HCT116 (cell line): ENCODE data around the gene SEBOX. TPM values are rescaled to one million over a fixed set of nuclear protein-coding genes. Genes with fewer than 3 reads are reported as not detected.

Experiments
- ATAC-seq: fragments of 200-7000 bp; cut with Tn5 transposase; 2 replicates; pipeline ENCODE4 v1.9.1; 2020; ENCODE audit warnings: mild to moderate bottlenecking, moderate library complexity
- BruUV-seq: library from RNA; stranded (reverse); fragments of 400-500 nt; replicated peaks from 2 replicates; lab custom pipeline; 2021; lab: Mats Ljungman, UMichigan
- CTCF ChIA-PET: fragments of 300-600 bp; sonication (Branson Sonifier 250); formaldehyde crosslinking; loops from one replicate; lab custom pipeline; 2021; ENCODE audit warnings: antibody characterized with exemption; lab: Charles Lee
- POLR2A ChIA-PET: fragments of 300-600, 350-600 bp; sonication (Branson Sonifier 250); formaldehyde crosslinking; loops from one replicate; lab custom pipeline; 2021; ENCODE audit warnings: antibody characterized with exemption; lab: Charles Lee
- RAD21 ChIA-PET, 2 experiments: fragments of 300-600 bp; sonication (Branson Sonifier 250); formaldehyde crosslinking; loops; one replicate each; lab custom pipeline; 2023; ENCODE audit warnings: low total read pairs in 2 of 2; ENCODE audit not compliant: uncharacterized antibody in 2 of 2, unreplicated experiment in 2 of 2, low non-redundant PET in 1 of 2; lab: Charles Lee
- DNase-seq: peaks from one replicate; pipeline ENCODE4 v3.0.0-alpha.2; 2010; ENCODE audit warnings: low read depth, low spot score
- H2AFZ ChIP-seq: fragments of 200-600 bp; shearing (Covaris generic), sonication (generic); 2 replicates; pipeline ENCODE4 v1.6.1; 2017; ENCODE audit warnings: low read depth, mixed run types, mixed read lengths, antibody characterized with exemption, low read length; ENCODE audit not compliant: poor library complexity, severe bottlenecking
- H3K27ac ChIP-seq: 2 replicates; pipeline ENCODE4 v1.5.1; 2012; ENCODE audit warnings: low read depth, low read length
- H3K27me3 ChIP-seq: fragments of 200-600 bp; sonication (generic); 2 replicates; pipeline ENCODE4 v1.6.1; 2016; ENCODE audit warnings: mixed run types, low read length, mixed read lengths; ENCODE audit not compliant: insufficient read depth
- H3K36me3 ChIP-seq, 2 experiments: fragments of 200-500 bp in 1 of 2; fragments of 200-600 bp in 1 of 2; sonication (Bioruptor generic) in 1 of 2; sonication (generic) in 1 of 2; 2 replicates each; pipeline versions ENCODE4 v1.5.1 to v1.6.1; 2014 to 2016; ENCODE audit warnings: low read length in 2 of 2, inconsistent platforms in 1 of 2, mixed read lengths in 1 of 2, mixed run types in 1 of 2; ENCODE audit not compliant: insufficient read depth in 2 of 2, control insufficient read depth in 1 of 2
- H3K4me1 ChIP-seq, 2 experiments: fragments of 200-600 bp in 1 of 2; sonication (generic) in 1 of 2; 2 replicates each; pipeline versions ENCODE4 v1.5.1 to v1.6.1; 2012 to 2017; ENCODE audit warnings: low read length in 2 of 2, inconsistent platforms in 1 of 2, mild to moderate bottlenecking in 1 of 2, mixed read lengths in 1 of 2, mixed run types in 1 of 2, moderate library complexity in 1 of 2; ENCODE audit not compliant: insufficient read depth in 2 of 2, control insufficient read depth in 1 of 2
- H3K4me2 ChIP-seq: fragments of 200-600 bp; sonication (generic); 2 replicates; pipeline ENCODE4 v1.6.1; 2017; ENCODE audit warnings: mixed run types, low read length, mixed read lengths
- H3K4me3 ChIP-seq, 2 experiments: fragments of 200-600 bp in 1 of 2; sonication (generic) in 1 of 2; replicated peaks in 1 of 2; 2 replicates each; pipeline ENCODE4 v1.5.1; 2011 to 2016; ENCODE audit warnings: low read length in 2 of 2, control low read depth in 1 of 2, low read depth in 1 of 2, mild to moderate bottlenecking in 1 of 2, mixed read lengths in 1 of 2, mixed run types in 1 of 2
- H3K79me2 ChIP-seq: fragments of 200-600 bp; sonication (generic); 2 replicates; pipeline ENCODE4 v1.6.1; 2017; ENCODE audit warnings: mild to moderate bottlenecking, mixed run types, low read length, moderate library complexity, mixed read lengths; ENCODE audit not compliant: insufficient read depth
- H3K9ac ChIP-seq: fragments of 200-600 bp; sonication (generic); 2 replicates; pipeline ENCODE4 v1.6.1; 2016; ENCODE audit warnings: low read length, mixed read lengths
- H3K9me2 ChIP-seq: fragments of 200-600 bp; sonication (generic), shearing (Covaris generic); 2 replicates; pipeline ENCODE4 v1.6.1; 2017; ENCODE audit warnings: mixed run types, mild to moderate bottlenecking, moderate library complexity; ENCODE audit not compliant: insufficient read depth
- H3K9me3 ChIP-seq, 2 experiments: fragments of 200-500 bp in 1 of 2; fragments of 200-600 bp in 1 of 2; sonication (Bioruptor generic) in 1 of 2; sonication (generic) in 1 of 2; 2 replicates each; pipeline ENCODE4 v1.6.1; 2014 to 2017; ENCODE audit warnings: low read length in 2 of 2, mixed read lengths in 2 of 2, inconsistent platforms in 1 of 2, low read depth in 1 of 2, mild to moderate bottlenecking in 1 of 2, mixed run types in 1 of 2, moderate library complexity in 1 of 2; ENCODE audit not compliant: control insufficient read depth in 1 of 2, insufficient read depth in 1 of 2
- H4K20me1 ChIP-seq: fragments of 200-600 bp; sonication (generic), shearing (Covaris generic); 2 replicates; pipeline ENCODE4 v1.6.1; 2017; ENCODE audit warnings: mixed run types, mild to moderate bottlenecking, moderate library complexity; ENCODE audit not compliant: insufficient read depth
- CBX3 ChIP-seq: IDR thresholded peaks from 2 replicates; pipeline ENCODE4 v1.6.1; 2012; ENCODE audit warnings: low read depth
- CEBPB ChIP-seq: IDR thresholded peaks from 2 replicates; pipeline ENCODE4 v1.6.1; 2012; ENCODE audit warnings: low read depth
- CTCF ChIP-seq, 3 experiments: fragments of 200-600 bp in 1 of 3; sonication (generic) in 1 of 3; IDR thresholded peaks in 2 of 3; conservative IDR thresholded peaks in 1 of 3; 2 replicates each; pipeline ENCODE4 v1.5.1; 2012 to 2017; ENCODE audit warnings: low read depth in 2 of 3, low read length in 2 of 3, antibody characterized with exemption in 1 of 3, borderline replicate concordance in 1 of 3, control low read depth in 1 of 3, mild to moderate bottlenecking in 1 of 3, mixed read lengths in 1 of 3, mixed run types in 1 of 3, moderate library complexity in 1 of 3; ENCODE audit not compliant: insufficient read depth in 1 of 3
- EGR1 ChIP-seq: IDR thresholded peaks from 2 replicates; pipeline ENCODE4 v1.6.1; 2012; ENCODE audit warnings: low read depth
- ELF1 ChIP-seq: IDR thresholded peaks from 2 replicates; pipeline ENCODE4 v1.6.1; 2012; ENCODE audit warnings: low read depth, borderline replicate concordance
- EZH2 ChIP-seq: fragments of 200-600 bp; sonication (generic); IDR thresholded peaks from 2 replicates; pipeline ENCODE4 v1.6.1; 2017; ENCODE audit warnings: antibody characterized with exemption, mixed run types
- FOSL1 ChIP-seq: IDR thresholded peaks from 2 replicates; pipeline ENCODE4 v1.6.1; 2012; ENCODE audit warnings: low read depth
- POLR2A ChIP-seq: IDR thresholded peaks from 2 replicates; pipeline ENCODE4 v1.7.0; 2011; ENCODE audit warnings: borderline replicate concordance; ENCODE audit not compliant: insufficient read depth, insufficient read length; ENCODE audit errors: extremely low read depth
- RAD21 ChIP-seq: IDR thresholded peaks from 2 replicates; pipeline ENCODE4 v1.6.1; 2012; ENCODE audit warnings: low read depth, mild to moderate bottlenecking
- SIN3A ChIP-seq: IDR thresholded peaks from 2 replicates; pipeline ENCODE4 v1.6.1; 2012; ENCODE audit warnings: low read depth
- SP1 ChIP-seq: IDR thresholded peaks from 2 replicates; pipeline ENCODE4 v1.6.1; 2012; ENCODE audit warnings: low read depth
- SRF ChIP-seq: IDR thresholded peaks from 2 replicates; pipeline ENCODE4 v1.6.1; 2012; ENCODE audit warnings: low read depth
- TCF7L2 ChIP-seq: IDR thresholded peaks from 2 replicates; pipeline ENCODE4 v1.7.0; 2011; ENCODE audit warnings: borderline replicate concordance, inconsistent platforms; ENCODE audit not compliant: insufficient read depth, insufficient read length; ENCODE audit errors: extremely low read depth
- YY1 ChIP-seq: IDR thresholded peaks from 2 replicates; pipeline ENCODE4 v1.6.1; 2011; ENCODE audit warnings: low read length, low read depth, moderate library complexity, mild to moderate bottlenecking; ENCODE audit not compliant: insufficient replicate concordance; ENCODE audit errors: extremely low read depth
- ZBTB33 ChIP-seq: IDR thresholded peaks from 2 replicates; pipeline ENCODE4 v1.6.1; 2011; ENCODE audit warnings: mild to moderate bottlenecking, low read length, moderate library complexity; ENCODE audit not compliant: insufficient replicate concordance; ENCODE audit errors: extremely low read depth
- ZFX ChIP-seq: fragments of 450-650 bp; IDR thresholded peaks from 2 replicates; pipeline ENCODE4 v1.6.1; 2017
- intact Hi-C: fragments of 100-400 bp; cut with micrococcal nuclease; formaldehyde crosslinking; loops from 2 replicates; pipeline ENCODE4 v1.10.0; 2022
- total RNA-seq: library from RNA; stranded (reverse); gene quantifications from one replicate; pipeline ENCODE4 v1.2.1, GENCODE V29; 2021; ENCODE audit not compliant: unreplicated experiment
- TF ChIP-seq, protein P1 (sequence below): IDR thresholded peaks from 2 replicates; pipeline ENCODE4 v1.6.1; 2012
- TF ChIP-seq, protein P2 (sequence below): IDR thresholded peaks from 2 replicates; pipeline ENCODE4 v1.6.1; 2012; ENCODE audit warnings: low read depth

SEBOX gene
- total RNA-seq, 1 experiment from 2014 or later: not detected

GRCh38 chr17:28357061-28357900 is 7.7 kb downstream of the SEBOX start, which contains the start of gene POLDIP2:
POLDIP2 (minus strand) TSS chr17:28357527; CDS start chr17:28357448, 79 bp downstream.
- no peak within 1 kb of the TSS for H2AFZ ChIP-seq
- no TSS peak for BruUV-seq
- H3K27ac ChIP-seq: peak within 1 kb of the TSS; percentile 83
- DNase-seq: peak; percentile 79
- POLR2A ChIA-PET: interaction anchor here (0.6 to 4.4 kb wide), 6 partner anchors 10 to 59 kb away, joined by 3 to 26 read pairs (median 4); partner anchors contain the start of genes IFT20, TNFAIP1 and VTN
- H3K27me3 ChIP-seq: no peaks in the 10 kb centered on the region
- H3K36me3 ChIP-seq: peaks cover 28 to 38% of the 10 kb centered on the region in 2 experiments
- H4K20me1 ChIP-seq: no peaks in the 10 kb centered on the region
- ATAC-seq: peak; percentile 98
- no peaks in the 10 kb centered on the region for H3K9me3 ChIP-seq
- peak within 1 kb of the TSS; percentile 99 for H3K9ac ChIP-seq
- RAD21 ChIA-PET: interaction anchor here (0.9 to 2.4 kb wide), 2 partner anchors 22 kb away, joined by 3 to 9 read pairs; partner anchors contain the start of genes IFT20 (in 2 of the 2) and TNFAIP1 (in 2 of the 2)
- H3K4me3 ChIP-seq: peak within 1 kb of the TSS; percentile 72 to 93
- intact Hi-C loops: no loop called here
- peak within 1 kb of the TSS; percentile 74 for H3K4me2 ChIP-seq
- H3K4me1 ChIP-seq: peaks cover 16 to 18% of the 10 kb centered on the region in 2 experiments; a peak in 3 of 4 replicates
- CTCF ChIA-PET: interaction anchor here (1.1 to 1.6 kb wide), 2 partner anchors 22 to 60 kb away, joined by 5 to 6 read pairs; partner anchors contain the start of genes IFT20 and TNFAIP1
- peaks cover 46% of the 10 kb centered on the region for H3K79me2 ChIP-seq
- H3K9me2 ChIP-seq: no peaks in the 10 kb centered on the region
- no peak for TF ChIP-seq CTCF (IDR thresholded peaks at IDR 0.05 in 2 of 3, conservative IDR thresholded peaks at IDR 0.05 in 1 of 3; ENCODE audit: borderline replicate concordance in 1 of 3, insufficient read depth in 1 of 3, low read depth in 2 of 3, low read length in 2 of 3)
- no peak for TF ChIP-seq EZH2
- no peak for TF ChIP-seq FOSL1
- peak; percentile 92 for TF ChIP-seq YY1
- no peak for TF ChIP-seq CEBPB
- peak; percentile 92 for TF ChIP-seq ZFX
- TF ChIP-seq CBX3: peak; percentile 43
- TF ChIP-seq, protein P1, sequence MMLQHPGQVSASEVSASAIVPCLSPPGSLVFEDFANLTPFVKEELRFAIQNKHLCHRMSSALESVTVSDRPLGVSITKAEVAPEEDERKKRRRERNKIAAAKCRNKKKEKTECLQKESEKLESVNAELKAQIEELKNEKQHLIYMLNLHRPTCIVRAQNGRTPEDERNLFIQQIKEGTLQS: no peak
- TF ChIP-seq EGR1: peak; percentile 46
- TF ChIP-seq, protein P2, sequence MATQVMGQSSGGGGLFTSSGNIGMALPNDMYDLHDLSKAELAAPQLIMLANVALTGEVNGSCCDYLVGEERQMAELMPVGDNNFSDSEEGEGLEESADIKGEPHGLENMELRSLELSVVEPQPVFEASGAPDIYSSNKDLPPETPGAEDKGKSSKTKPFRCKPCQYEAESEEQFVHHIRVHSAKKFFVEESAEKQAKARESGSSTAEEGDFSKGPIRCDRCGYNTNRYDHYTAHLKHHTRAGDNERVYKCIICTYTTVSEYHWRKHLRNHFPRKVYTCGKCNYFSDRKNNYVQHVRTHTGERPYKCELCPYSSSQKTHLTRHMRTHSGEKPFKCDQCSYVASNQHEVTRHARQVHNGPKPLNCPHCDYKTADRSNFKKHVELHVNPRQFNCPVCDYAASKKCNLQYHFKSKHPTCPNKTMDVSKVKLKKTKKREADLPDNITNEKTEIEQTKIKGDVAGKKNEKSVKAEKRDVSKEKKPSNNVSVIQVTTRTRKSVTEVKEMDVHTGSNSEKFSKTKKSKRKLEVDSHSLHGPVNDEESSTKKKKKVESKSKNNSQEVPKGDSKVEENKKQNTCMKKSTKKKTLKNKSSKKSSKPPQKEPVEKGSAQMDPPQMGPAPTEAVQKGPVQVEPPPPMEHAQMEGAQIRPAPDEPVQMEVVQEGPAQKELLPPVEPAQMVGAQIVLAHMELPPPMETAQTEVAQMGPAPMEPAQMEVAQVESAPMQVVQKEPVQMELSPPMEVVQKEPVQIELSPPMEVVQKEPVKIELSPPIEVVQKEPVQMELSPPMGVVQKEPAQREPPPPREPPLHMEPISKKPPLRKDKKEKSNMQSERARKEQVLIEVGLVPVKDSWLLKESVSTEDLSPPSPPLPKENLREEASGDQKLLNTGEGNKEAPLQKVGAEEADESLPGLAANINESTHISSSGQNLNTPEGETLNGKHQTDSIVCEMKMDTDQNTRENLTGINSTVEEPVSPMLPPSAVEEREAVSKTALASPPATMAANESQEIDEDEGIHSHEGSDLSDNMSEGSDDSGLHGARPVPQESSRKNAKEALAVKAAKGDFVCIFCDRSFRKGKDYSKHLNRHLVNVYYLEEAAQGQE: no peak
- peak; percentile 76 for TF ChIP-seq SIN3A
- peak; percentile 87 for TF ChIP-seq ELF1
- peak; percentile 91 for TF ChIP-seq SRF
- TF ChIP-seq POLR2A: peak; percentile 79
- TF ChIP-seq ZBTB33: no peak
- TF ChIP-seq RAD21: no peak
- TF ChIP-seq SP1: peak; percentile 69
- peak; percentile 7 for TF ChIP-seq TCF7L2
